Tibial nerve (tissue), 4 donors: Measurements from ENCODE around the gene VIPR2. TPM values are rescaled to one million over a fixed set of nuclear protein-coding genes. Genes with fewer than 3 reads are reported as not detected.
"Not testable (repeated sequence)": the region's sequence is repeated elsewhere in the genome, so short reads cannot be mapped to it uniquely, and the experiment has no call there.

Experiments
- DNase-seq, 2 donors: peaks; one replicate each; pipeline ENCODE4 v3.0.0-alpha.2; 2019; ENCODE audit warnings: low spot score in 2 of 2
- H3K27ac ChIP-seq, 4 donors: fragments of 200-600 bp; sonication (generic) in 3 of 4; one replicate each; pipeline ENCODE4 v1.5.1; 2017 to 2019; ENCODE audit warnings: mild to moderate bottlenecking in 1 of 4
- H3K27me3 ChIP-seq, 2 donors: fragments of 200-600 bp; sonication (generic) in 1 of 2; one replicate each; pipeline versions ENCODE4 v1.5.1 to v1.6.0; 2017 to 2019
- H3K36me3 ChIP-seq, 3 donors: fragments of 200-600 bp; sonication (generic); one replicate each; pipeline ENCODE4 v1.5.1; 2018 to 2019
- H3K4me1 ChIP-seq, 4 donors: fragments of 200-600 bp; sonication (generic) in 3 of 4; one replicate each; pipeline ENCODE4 v1.5.1; 2017 to 2019
- H3K4me3 ChIP-seq, 4 donors: fragments of 200-600 bp; sonication (generic) in 3 of 4; one replicate each; pipeline ENCODE4 v1.5.1; 2017 to 2019; ENCODE audit warnings: mild to moderate bottlenecking in 1 of 4, moderate library complexity in 1 of 4
- H3K9me3 ChIP-seq, 4 donors: fragments of 200-600 bp; sonication (generic) in 3 of 4; one replicate each; pipeline ENCODE4 v1.5.1; 2017 to 2019
- CTCF ChIP-seq, 5 experiments: fragments of 200-600 bp in 3 of 5; fragments of 450-650 bp in 2 of 5; sonication (generic) in 3 of 5; IDR thresholded peaks; one replicate each; pipeline ENCODE4 v1.5.1; 2016 to 2019; ENCODE audit warnings: antibody characterized with exemption in 5 of 5, mild to moderate bottlenecking in 3 of 5, moderate library complexity in 2 of 5
- EP300 ChIP-seq, 2 donors: sonication (generic); formaldehyde crosslinking; IDR thresholded peaks; one replicate each; pipeline ENCODE4 v1.6.1; 2017; ENCODE audit warnings: antibody characterized with exemption in 2 of 2, mild to moderate bottlenecking in 1 of 2
- POLR2A ChIP-seq, 2 donors: fragments of 450-650 bp; IDR thresholded peaks; one replicate each; pipeline ENCODE4 v1.6.1; 2017; ENCODE audit warnings: antibody characterized with exemption in 2 of 2, mild to moderate bottlenecking in 2 of 2, moderate library complexity in 2 of 2
- WGBS, 2 donors: methylation state at CpG; one replicate each; pipeline ENCODE4 v1.1.5; 2018; 5-methylcytosine and 5-hydroxymethylcytosine counted together
- total RNA-seq, 4 donors: library from RNA; depleted of rRNA; stranded (reverse); fragments of >200 nt; gene quantifications; one replicate each; pipeline ENCODE4 v1.1.0, GENCODE V29; 2016

VIPR2 gene
- total RNA-seq, 4 donors from 2014 or later, result 0.22 to 3.6 (median 2.9) TPM

GRCh38 chr7:159191236-159191635, 46.6 kb upstream of the VIPR2 start:
- no peak for TF ChIP-seq CTCF (IDR thresholded peaks at IDR 0.05)
- TF ChIP-seq EP300 (IDR thresholded peaks at IDR 0.05), result no peak
- no peak for TF ChIP-seq POLR2A (IDR thresholded peaks at IDR 0.05)
- Histone ChIP-seq H3K27ac (no peak overlapping the region), H3K4me3 (no peak overlapping the region), H3K4me1 (no peaks in the 10 kb centered on the region), H3K9me3 (peaks cover 0 to 9% (median 3%) of the 10 kb centered on the region in 4 donors), H3K36me3 (no peaks in the 10 kb centered on the region), H3K27me3 (no peaks in the 10 kb centered on the region)
- no peak for DNase-seq
- 60 to 75% methylated on average over 10 to 11 of the region's 11 CpGs for WGBS, 2 donors

- no peaks in the 10 kb centered on the region for H3K4me1 ChIP-seq
- no peaks in the 10 kb centered on the region for H3K36me3 ChIP-seq
- TF ChIP-seq POLR2A (IDR thresholded peaks at IDR 0.05), result no peak
- no peak for TF ChIP-seq CTCF (IDR thresholded peaks at IDR 0.05)
- no peak for TF ChIP-seq EP300 (IDR thresholded peaks at IDR 0.05)
- no peak overlapping the region for H3K4me3 ChIP-seq
- no peaks in the 10 kb centered on the region for H3K27me3 ChIP-seq
- H3K9me3 ChIP-seq, result peaks cover 0 to 14% (median 3%) of the 10 kb centered on the region in 4 donors
- H3K27ac ChIP-seq, result no peak overlapping the region
- no peak for DNase-seq
Measured at GRCh38 chr7:159188011-159188410, 43.3 kb upstream of the VIPR2 start.

- WGBS, 2 donors, result 92% methylated on average over 6 of the region's 6 CpGs
- TF ChIP-seq POLR2A (IDR thresholded peaks at IDR 0.05), result no peak
- TF ChIP-seq CTCF (IDR thresholded peaks at IDR 0.05), result no peak
- no peak for TF ChIP-seq EP300 (IDR thresholded peaks at IDR 0.05)
Measured at GRCh38 chr7:159179241-159179640, 34.6 kb upstream of the VIPR2 start.

GRCh38 chr7:159177284-159177953, 32.8 kb upstream of the VIPR2 start:
- Histone ChIP-seq H3K4me3 (no peak overlapping the region), H3K4me1 (no peaks in the 10 kb centered on the region), H3K9me3 (peaks cover 0 to 17% (median 3%) of the 10 kb centered on the region in 4 donors), H3K27ac (no peak overlapping the region), H3K27me3 (no peaks in the 10 kb centered on the region), H3K36me3 (no peaks in the 10 kb centered on the region)
- no peak for DNase-seq
- TF ChIP-seq POLR2A (IDR thresholded peaks at IDR 0.05) (no peak), CTCF (IDR thresholded peaks at IDR 0.05) (no peak), EP300 (IDR thresholded peaks at IDR 0.05) (no peak)
- 63 to 64% methylated on average over 3 of the region's 3 CpGs for WGBS, 2 donors

More at GRCh38 chr7:159179241-159179640, 34.6 kb upstream of the VIPR2 start:
- Histone ChIP-seq H3K36me3 (no peaks in the 10 kb centered on the region), H3K27me3 (no peaks in the 10 kb centered on the region), H3K27ac (no peak overlapping the region), H3K4me3 (no peak overlapping the region), H3K9me3 (peaks cover 0 to 11% (median 3%) of the 10 kb centered on the region in 4 donors), H3K4me1 (no peaks in the 10 kb centered on the region)
- no peak for DNase-seq

GRCh38 chr7:159175792-159176191, 31.1 kb upstream of the VIPR2 start:
- Histone ChIP-seq H3K27ac (no peak overlapping the region), H3K4me3 (no peak overlapping the region), H3K36me3 (no peaks in the 10 kb centered on the region), H3K9me3 (peaks cover 0 to 9% (median under 1%) of the 10 kb centered on the region in 4 donors), H3K4me1 (no peaks in the 10 kb centered on the region), H3K27me3 (no peaks in the 10 kb centered on the region)
- TF ChIP-seq CTCF (IDR thresholded peaks at IDR 0.05), result no peak
- no peak for TF ChIP-seq POLR2A (IDR thresholded peaks at IDR 0.05)
- no peak for TF ChIP-seq EP300 (IDR thresholded peaks at IDR 0.05)
- WGBS, 2 donors, result 85 to 89% methylated on average over 8 of the region's 8 CpGs
- DNase-seq, result no peak

GRCh38 chr7:159175100-159175499, 30.4 kb upstream of the VIPR2 start:
- H3K36me3 ChIP-seq, H3K4me3 ChIP-seq: not testable (repeated sequence)
- WGBS, 2 donors, result 69 to 78% methylated on average over 6 of the region's 6 CpGs

More at GRCh38 chr7:159175100-159175499, 30.4 kb upstream of the VIPR2 start:
- not testable (repeated sequence) for H3K9me3 ChIP-seq, H3K4me1 ChIP-seq, DNase-seq, H3K27me3 ChIP-seq, H3K27ac ChIP-seq
